GM18873 (cell line): ENCODE results near the gene F13A1.

Experiments used
- ATAC-seq: cut with Tn5 transposase; IDR thresholded peaks from one replicate; pipeline ENCODE4 v1.9.1; 2021; ENCODE audit warnings: mild to moderate bottlenecking, moderate library complexity, moderate number of reproducible peaks; ENCODE audit not compliant: unreplicated experiment, low FRiP score

F13A1 gene

GRCh38 chr6:6319952-6320811 is at the start of gene F13A1:
Gene F13A1, minus strand, starts transcription at chr6:6320662. Its CDS starts 1,998 bp downstream, at chr6:6318664.
- ATAC-seq, result no peak

- no peak for ATAC-seq
Measured at GRCh38 chr6:6368684-6369052, 48.2 kb upstream of the F13A1 start.

GRCh38 chr6:6368040-6368683 is 47.7 kb upstream of the F13A1 start:
- ATAC-seq, result no peak

GRCh38 chr6:6366803-6367202 is 46.3 kb upstream of the F13A1 start:
- ATAC-seq, result no peak

DNA sequence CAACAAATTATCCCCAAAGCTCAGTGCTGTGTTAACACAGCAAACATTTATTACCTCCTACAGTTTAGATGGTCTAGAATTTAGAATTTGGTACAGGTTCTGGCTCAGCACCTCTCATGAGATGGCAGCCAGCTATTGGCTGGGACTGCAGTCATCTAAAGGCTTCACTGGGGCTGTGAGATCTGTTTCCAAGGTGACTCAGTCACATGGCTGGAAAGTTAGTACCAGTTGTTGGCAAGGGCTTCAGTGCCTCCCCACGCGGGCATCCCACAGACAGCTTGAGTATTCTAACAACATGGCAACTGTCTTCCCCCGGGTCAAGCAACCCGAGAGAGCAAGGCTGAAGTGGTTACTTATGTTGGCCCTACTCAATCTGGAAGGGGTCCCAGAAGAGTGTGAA is 44.8 kb upstream of the F13A1 start:
- no peak for ATAC-seq

DNA sequence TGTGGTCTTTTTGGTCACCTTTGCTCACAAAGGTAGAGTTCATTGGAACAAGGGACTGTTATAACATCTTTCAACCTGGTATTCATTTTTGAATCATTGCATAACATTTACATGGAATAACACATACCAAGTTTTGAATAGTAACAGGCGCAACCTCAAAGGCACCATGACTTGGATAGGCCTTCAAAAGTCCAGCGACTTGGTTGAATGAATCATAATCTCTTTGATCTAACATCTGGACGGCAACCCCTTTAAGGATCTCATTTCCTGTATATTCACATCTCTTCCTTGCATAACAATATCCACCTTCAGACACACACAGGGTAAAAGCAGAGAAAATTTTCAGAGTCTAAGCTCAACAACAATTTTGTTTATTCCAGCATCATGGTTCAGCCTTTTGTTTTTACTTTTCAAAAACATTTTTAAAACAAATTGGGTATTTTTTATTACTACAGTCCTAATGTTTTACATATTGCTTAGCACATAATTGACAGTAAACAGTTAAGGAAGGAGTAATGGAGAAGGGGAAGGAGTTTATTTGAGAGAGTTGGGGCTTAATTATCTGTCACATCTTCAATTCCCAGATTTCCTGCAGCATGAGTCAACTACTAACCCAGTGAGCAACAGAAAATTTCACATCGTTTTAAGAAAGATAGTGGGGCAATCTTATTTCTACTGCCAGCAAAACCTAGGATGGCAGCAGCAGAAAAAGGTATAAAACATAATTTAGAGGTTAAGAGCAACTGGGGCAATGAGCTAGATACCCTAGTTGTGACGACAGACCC is 41.8 kb upstream of the F13A1 start:
- no peak for ATAC-seq

GRCh38 chr6:6357530-6357929 is 37.1 kb upstream of the F13A1 start:
- no peak for ATAC-seq

DNA sequence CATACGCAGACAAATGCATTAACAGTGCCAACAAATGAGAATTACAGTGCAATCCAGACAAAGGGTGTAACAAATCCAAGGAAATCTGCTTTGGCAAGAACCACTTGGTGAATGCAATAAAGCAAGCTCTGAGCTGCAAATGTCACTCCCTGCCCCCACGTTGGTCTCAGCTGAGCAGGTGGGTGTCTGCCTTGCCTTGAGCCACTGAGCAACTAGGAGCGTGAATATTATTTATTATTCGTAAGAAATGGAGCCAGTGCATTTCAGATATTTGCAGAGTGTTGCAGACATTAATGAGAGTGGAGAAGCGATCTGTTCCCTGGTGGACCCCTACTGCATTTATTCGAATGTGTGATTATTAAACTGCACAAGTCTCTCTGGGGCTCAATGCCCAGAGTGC is 36.6 kb upstream of the F13A1 start:
- ATAC-seq, result no peak

GRCh38 chr6:6352772-6353171 is 32.3 kb upstream of the F13A1 start:
- no peak for ATAC-seq

- ATAC-seq, result no peak
Measured at GRCh38 chr6:6351511-6352025, 31.1 kb upstream of the F13A1 start.

- ATAC-seq, result no peak
Measured at GRCh38 chr6:6350696-6351095, 30.2 kb upstream of the F13A1 start.

GRCh38 chr6:6348256-6348655 is 27.8 kb upstream of the F13A1 start:
- ATAC-seq, result no peak

GRCh38 chr6:6346427-6347023 is 26.1 kb upstream of the F13A1 start:
- no peak for ATAC-seq

DNA sequence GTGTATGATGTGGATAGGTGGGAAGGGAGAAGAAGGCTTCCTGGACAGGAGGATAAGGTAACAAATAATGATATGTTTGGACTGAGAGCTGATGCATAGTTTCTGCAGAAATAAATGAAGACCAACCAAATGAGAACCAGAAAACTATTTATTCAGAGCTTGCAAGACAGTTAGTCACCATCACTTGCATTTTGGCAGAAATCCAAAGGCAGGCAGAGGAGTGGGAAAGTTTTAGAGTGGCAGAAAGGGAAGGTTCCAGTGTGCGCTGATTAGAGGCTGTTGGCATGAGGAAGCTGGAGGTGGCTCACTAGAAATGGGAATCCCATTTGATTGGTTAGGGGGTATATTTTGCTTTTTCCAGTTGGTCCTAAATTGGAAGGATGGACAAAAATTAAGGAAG is 13.0 kb upstream of the F13A1 start:
- no peak for ATAC-seq

GRCh38 chr6:6332811-6333244 is 12.4 kb upstream of the F13A1 start:
- no peak for ATAC-seq

GRCh38 chr6:6331946-6332601 is 11.6 kb upstream of the F13A1 start:
- peak; percentile 38 for ATAC-seq

GRCh38 chr6:6331393-6331792 is 10.9 kb upstream of the F13A1 start:
- ATAC-seq, result peak; percentile 89

- ATAC-seq, result no peak
Measured at GRCh38 chr6:6330407-6330806, 9.9 kb upstream of the F13A1 start.

DNA sequence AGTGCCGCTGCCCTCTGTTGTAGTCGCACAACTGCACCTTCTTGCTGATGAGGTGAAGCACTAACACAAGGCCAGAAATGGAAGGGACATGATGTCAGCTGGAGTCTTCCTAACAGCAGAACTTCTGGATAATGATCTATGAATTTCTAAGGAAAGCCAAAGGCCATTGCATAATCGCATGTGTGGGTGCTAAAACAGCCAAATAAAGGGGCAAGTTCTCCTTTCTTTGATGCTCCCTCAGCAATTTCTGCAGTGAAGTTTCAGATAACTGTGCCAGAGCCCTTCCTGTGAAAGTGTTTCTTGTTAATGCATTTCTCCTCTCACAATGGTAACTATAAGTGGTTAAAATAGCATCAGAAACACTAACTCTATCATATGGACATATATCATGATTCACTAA is 8.0 kb upstream of the F13A1 start:
- ATAC-seq, result no peak

GRCh38 chr6:6323352-6323751 is 2.9 kb upstream of the F13A1 start:
- ATAC-seq, result no peak
